Measurements from ENCODE around the gene SNTB2. TPM values are rescaled to one million over a fixed set of nuclear protein-coding genes. Genes with fewer than 3 reads are reported as not detected.

Gene SNTB2
- polyA plus RNA-seq, 1 experiment, result 62.6 TPM

DNA sequence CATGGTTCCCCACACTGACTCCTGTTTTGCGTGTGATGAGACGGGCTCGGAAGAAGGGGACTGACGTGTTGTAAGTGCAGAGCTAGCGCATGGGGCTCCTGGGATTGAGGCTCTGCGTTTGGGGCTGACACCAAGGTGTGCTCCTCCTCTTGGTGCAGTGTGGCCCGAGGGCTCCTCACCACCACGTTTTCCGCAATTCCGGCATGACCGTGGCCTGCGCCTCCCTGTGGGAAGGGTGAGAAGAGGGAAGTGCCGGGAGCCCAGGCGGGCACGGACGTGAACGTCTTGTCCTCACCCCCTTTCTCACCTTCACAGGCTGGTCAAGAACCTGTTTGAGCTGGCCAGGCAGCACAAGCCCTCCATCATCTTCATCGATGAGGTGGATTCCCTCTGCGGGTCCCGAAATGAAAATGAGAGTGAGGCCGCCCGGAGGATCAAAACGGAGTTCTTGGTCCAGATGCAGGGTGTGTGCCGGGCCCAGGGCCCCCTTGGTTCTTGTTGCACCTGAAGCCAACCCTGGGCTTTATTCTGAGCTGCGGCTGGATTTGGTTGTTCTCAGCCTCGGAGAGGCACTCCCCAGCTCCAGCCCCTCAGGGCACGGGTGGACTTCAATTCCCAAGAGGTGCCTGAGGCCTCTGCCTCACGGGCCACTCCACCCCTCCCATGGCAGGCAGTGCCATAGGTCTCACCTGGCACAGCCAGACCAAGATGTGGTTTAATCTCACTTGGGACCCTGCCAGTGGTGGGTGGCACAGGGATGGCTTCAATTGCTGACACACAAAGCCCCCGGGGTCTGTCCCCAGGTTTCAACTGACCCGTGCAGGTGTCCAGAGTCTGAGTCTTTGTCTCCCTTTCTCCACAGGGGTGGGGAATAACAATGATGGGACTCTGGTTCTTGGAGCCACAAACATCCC lies 133.1 kb downstream of the SNTB2 start:
- POLR2A ChIA-PET, result no interaction called here
- no peak for DNase-seq (ENCODE audit: low read depth, low spot score)
- no peaks in the 10 kb centered on the region for H3K27me3 ChIP-seq (ENCODE audit: control insufficient read depth, insufficient read depth, low read length)
- no peak overlapping the region for H3K27ac ChIP-seq (ENCODE audit: low read depth, low read length)
- CTCF ChIA-PET, result no interaction called here
- H3K4me3 ChIP-seq (ENCODE audit: low read depth, low read length), result no peak overlapping the region
- no peaks in the 10 kb centered on the region; the same call in 1 of the 2 replicates for H3K9me3 ChIP-seq (ENCODE audit: control insufficient read depth, insufficient read depth, low read length)
- TF ChIP-seq, protein P1, sequence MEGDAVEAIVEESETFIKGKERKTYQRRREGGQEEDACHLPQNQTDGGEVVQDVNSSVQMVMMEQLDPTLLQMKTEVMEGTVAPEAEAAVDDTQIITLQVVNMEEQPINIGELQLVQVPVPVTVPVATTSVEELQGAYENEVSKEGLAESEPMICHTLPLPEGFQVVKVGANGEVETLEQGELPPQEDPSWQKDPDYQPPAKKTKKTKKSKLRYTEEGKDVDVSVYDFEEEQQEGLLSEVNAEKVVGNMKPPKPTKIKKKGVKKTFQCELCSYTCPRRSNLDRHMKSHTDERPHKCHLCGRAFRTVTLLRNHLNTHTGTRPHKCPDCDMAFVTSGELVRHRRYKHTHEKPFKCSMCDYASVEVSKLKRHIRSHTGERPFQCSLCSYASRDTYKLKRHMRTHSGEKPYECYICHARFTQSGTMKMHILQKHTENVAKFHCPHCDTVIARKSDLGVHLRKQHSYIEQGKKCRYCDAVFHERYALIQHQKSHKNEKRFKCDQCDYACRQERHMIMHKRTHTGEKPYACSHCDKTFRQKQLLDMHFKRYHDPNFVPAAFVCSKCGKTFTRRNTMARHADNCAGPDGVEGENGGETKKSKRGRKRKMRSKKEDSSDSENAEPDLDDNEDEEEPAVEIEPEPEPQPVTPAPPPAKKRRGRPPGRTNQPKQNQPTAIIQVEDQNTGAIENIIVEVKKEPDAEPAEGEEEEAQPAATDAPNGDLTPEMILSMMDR (IDR thresholded peaks at IDR 0.05; ENCODE audit: low read depth, low read length), result no peak

DNA sequence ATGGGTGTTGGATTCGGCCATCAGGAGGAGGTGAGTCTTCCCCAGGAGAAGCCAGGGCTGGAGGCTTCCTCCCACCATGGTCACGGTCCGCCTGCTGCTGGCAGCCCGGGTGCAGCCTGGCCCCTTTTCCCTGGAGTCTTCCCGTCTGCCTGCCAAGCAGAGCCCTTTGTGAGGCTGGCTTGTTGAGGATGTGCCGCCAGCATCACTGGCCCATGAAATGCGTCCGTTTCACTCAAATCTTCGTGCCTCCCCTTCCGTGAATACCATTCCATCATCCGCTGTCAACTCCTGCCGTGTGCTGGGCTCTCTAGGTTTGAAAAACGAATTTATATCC lies 133.7 kb downstream of the SNTB2 start:
- no peaks in the 10 kb centered on the region; the same call in 1 of the 2 replicates for H3K9me3 ChIP-seq (ENCODE audit: control insufficient read depth, insufficient read depth, low read length)
- ChIA-PET POLR2A (no interaction called here), CTCF (no interaction called here)
- no peaks in the 10 kb centered on the region for H3K27me3 ChIP-seq (ENCODE audit: control insufficient read depth, insufficient read depth, low read length)
- TF ChIP-seq, protein P1 (IDR thresholded peaks at IDR 0.05; ENCODE audit: low read depth, low read length), result no peak
- no peak for DNase-seq (ENCODE audit: low read depth, low spot score)
- H3K27ac ChIP-seq (ENCODE audit: low read depth, low read length), result no peak overlapping the region
- H3K4me3 ChIP-seq (ENCODE audit: low read depth, low read length), result no peak overlapping the region

DNA sequence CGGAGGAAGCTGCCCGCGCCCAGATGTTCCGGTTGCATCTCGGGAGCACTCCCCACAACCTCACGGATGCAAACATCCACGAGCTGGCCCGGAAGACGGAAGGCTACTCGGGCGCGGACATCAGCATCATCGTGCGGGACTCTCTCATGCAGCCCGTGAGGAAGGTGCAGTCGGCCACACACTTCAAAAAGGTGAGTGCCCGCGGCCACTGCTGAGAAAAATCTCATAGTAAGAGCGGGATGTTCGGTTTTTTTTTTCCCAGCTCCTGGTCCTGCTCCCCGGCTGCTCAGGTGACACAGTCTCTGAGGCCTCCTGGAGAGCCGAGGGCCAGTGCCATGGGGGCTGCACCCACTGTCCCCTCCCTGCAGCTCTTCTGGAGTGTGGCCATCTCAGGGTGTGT lies 134.1 kb downstream of the SNTB2 start:
- POLR2A ChIA-PET, result no interaction called here
- CTCF ChIA-PET, result no interaction called here
- Histone ChIP-seq H3K9me3 (ENCODE audit: control insufficient read depth, insufficient read depth, low read length) (no peaks in the 10 kb centered on the region; the same call in 1 of the 2 replicates), H3K27me3 (ENCODE audit: control insufficient read depth, insufficient read depth, low read length) (no peaks in the 10 kb centered on the region), H3K27ac (ENCODE audit: low read depth, low read length) (no peak overlapping the region), H3K4me3 (ENCODE audit: low read depth, low read length) (no peak overlapping the region)
- no peak for DNase-seq (ENCODE audit: low read depth, low spot score)
- TF ChIP-seq, protein P1 (IDR thresholded peaks at IDR 0.05; ENCODE audit: low read depth, low read length), result no peak

DNA sequence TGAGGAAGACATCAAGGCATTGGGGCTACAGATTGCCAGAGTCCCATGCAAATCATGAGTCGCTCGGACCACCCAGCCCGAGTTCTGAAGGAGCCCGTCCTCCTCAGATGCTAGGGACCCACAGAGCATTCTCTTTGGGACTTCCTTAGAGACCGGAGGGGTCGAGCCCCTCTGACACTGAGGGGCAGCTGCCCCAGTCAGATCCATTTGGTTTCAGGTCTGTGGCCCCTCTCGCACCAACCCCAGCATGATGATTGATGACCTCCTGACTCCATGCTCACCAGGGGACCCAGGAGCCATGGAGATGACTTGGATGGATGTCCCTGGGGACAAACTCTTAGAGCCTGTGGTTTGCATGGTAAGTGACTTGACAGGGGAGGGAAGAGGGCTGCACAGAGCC lies 135.4 kb downstream of the SNTB2 start:
- DNase-seq (ENCODE audit: low read depth, low spot score), result no peak
- TF ChIP-seq, protein P1 (IDR thresholded peaks at IDR 0.05; ENCODE audit: low read depth, low read length), result no peak
- ChIA-PET POLR2A (no interaction called here), CTCF (no interaction called here)
- Histone ChIP-seq H3K9me3 (ENCODE audit: control insufficient read depth, insufficient read depth, low read length) (no peaks in the 10 kb centered on the region; the same call in 1 of the 2 replicates), H3K4me3 (ENCODE audit: low read depth, low read length) (no peak overlapping the region), H3K27me3 (ENCODE audit: control insufficient read depth, insufficient read depth, low read length) (no peaks in the 10 kb centered on the region), H3K27ac (ENCODE audit: low read depth, low read length) (no peak overlapping the region)

DNA sequence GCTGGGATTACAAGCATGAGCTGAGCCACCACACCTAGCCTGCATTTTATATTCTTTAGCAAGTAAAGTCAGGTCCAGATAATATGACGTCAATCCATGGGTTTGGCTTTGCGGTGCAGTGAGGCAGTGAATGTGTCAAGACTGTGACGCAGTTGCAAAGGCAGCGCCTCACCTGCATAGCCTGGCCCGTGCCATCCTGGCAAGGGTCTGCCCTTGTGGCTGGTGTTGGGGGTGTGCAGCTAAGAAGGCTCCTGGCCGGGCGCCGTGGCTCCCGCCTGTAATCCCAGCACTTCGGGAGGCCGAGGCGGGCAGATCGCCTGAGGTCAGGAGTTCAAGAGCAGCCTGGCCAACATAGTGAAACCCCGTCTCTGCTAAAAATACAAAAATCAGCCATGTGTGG lies 136.5 kb downstream of the SNTB2 start:
- TF ChIP-seq, protein P1 (IDR thresholded peaks at IDR 0.05; ENCODE audit: low read depth, low read length), result no peak
- DNase-seq (ENCODE audit: low read depth, low spot score), result no peak
- ChIA-PET CTCF (interaction anchor here (0.9 kb wide), 1 partner anchor 13 kb away, joined by 3 read pairs; no protein-coding TSS in a partner anchor), POLR2A (no interaction called here)
- Histone ChIP-seq H3K27ac (ENCODE audit: low read depth, low read length) (no peak overlapping the region), H3K27me3 (ENCODE audit: control insufficient read depth, insufficient read depth, low read length) (no peaks in the 10 kb centered on the region), H3K4me3 (ENCODE audit: low read depth, low read length) (no peak overlapping the region), H3K9me3 (ENCODE audit: control insufficient read depth, insufficient read depth, low read length) (no peaks in the 10 kb centered on the region; the same call in 1 of the 2 replicates)

Measured in AG04450 (cell line).